Endothelial cell (in vitro differentiated cells): ENCODE data around the gene INTS3. TPM values are rescaled to one million over a fixed set of nuclear protein-coding genes. Genes with fewer than 3 reads are reported as not detected.
"Not testable (repeated sequence)": the region's sequence is repeated elsewhere in the genome, so short reads cannot be mapped to it uniquely, and the experiment has no call there.

Experiments used
- DNase-seq: peaks from one replicate; pipeline ENCODE4 v3.0.0; 2021; ENCODE audit warnings: low spot score
- H3K27ac Mint-ChIP-seq: one replicate; pipeline ENCODE4 v1.8.0; 2021; ENCODE audit warnings: mixed read lengths, inconsistent platforms; ENCODE audit not compliant: unreplicated experiment
- H3K27me3 Mint-ChIP-seq: one replicate; pipeline ENCODE4 v1.8.0; 2021; ENCODE audit warnings: mild to moderate bottlenecking, moderate library complexity, mixed read lengths, inconsistent platforms; ENCODE audit not compliant: unreplicated experiment
- H3K36me3 Mint-ChIP-seq: one replicate; pipeline ENCODE4 v1.8.0; 2021; ENCODE audit warnings: mild to moderate bottlenecking, low read depth, mixed read lengths, inconsistent platforms; ENCODE audit not compliant: unreplicated experiment
- H3K4me1 Mint-ChIP-seq: one replicate; pipeline ENCODE4 v1.8.0; 2021; ENCODE audit warnings: mild to moderate bottlenecking, mixed read lengths, inconsistent platforms; ENCODE audit not compliant: unreplicated experiment
- H3K4me3 Mint-ChIP-seq: one replicate; pipeline ENCODE4 v1.8.0; 2021; ENCODE audit warnings: mild to moderate bottlenecking, mixed read lengths, inconsistent platforms; ENCODE audit not compliant: unreplicated experiment
- H3K9me3 Mint-ChIP-seq: one replicate; pipeline ENCODE4 v1.8.0; 2021; ENCODE audit warnings: mixed read lengths, inconsistent platforms; ENCODE audit not compliant: unreplicated experiment
- CTCF ChIP-seq: fragments of 200-600 bp; sonication (generic); IDR thresholded peaks from one replicate; pipeline ENCODE4 v1.5.0; 2021; ENCODE audit warnings: antibody characterized with exemption; ENCODE audit not compliant: unreplicated experiment
- total RNA-seq: library from RNA; stranded (reverse); fragmentation: NEBNext Ultra II Directional; extraction: Animal tissue kit (Norgen Biotek cat#: 25700); gene quantifications from one replicate; pipeline ENCODE4 v1.2.1, GENCODE V29; 2021; ENCODE audit not compliant: unreplicated experiment

INTS3 gene
- total RNA-seq, 1 donor from 2014 or later = 69.4 TPM

GRCh38 chr1:153778824-153779519 lies 51.1 kb downstream of the INTS3 start:
- Mint-ChIP-seq H3K4me1 (peaks cover 36% of the 10 kb centered on the region), H3K4me3 (peak overlapping the region; percentile 24), H3K9me3 (no peaks in the 10 kb centered on the region), H3K27me3 (peaks cover 21% of the 10 kb centered on the region), H3K27ac (peak overlapping the region; percentile 75), H3K36me3 (peaks cover 27% of the 10 kb centered on the region)
- TF ChIP-seq CTCF = no peak
- DNase-seq = no peak

- H3K4me1 Mint-ChIP-seq = peaks cover 26% of the 10 kb centered on the region
- peaks cover 21% of the 10 kb centered on the region for H3K27me3 Mint-ChIP-seq
- DNase-seq = no peak
- H3K36me3 Mint-ChIP-seq = peaks cover 27% of the 10 kb centered on the region
- H3K4me3 Mint-ChIP-seq = peak overlapping the region; percentile 77
- no peaks in the 10 kb centered on the region for H3K9me3 Mint-ChIP-seq
- TF ChIP-seq CTCF = no peak
- peak overlapping the region; percentile 75 for H3K27ac Mint-ChIP-seq
Observed at GRCh38 chr1:153779781-153780541, 52.1 kb downstream of the INTS3 start.

GRCh38 chr1:153780551-153780950 lies 52.7 kb downstream of the INTS3 start:
- H3K27me3 Mint-ChIP-seq = peaks cover 21% of the 10 kb centered on the region
- H3K9me3 Mint-ChIP-seq = no peaks in the 10 kb centered on the region
- no peak for TF ChIP-seq CTCF
- peaks cover 25% of the 10 kb centered on the region for H3K4me1 Mint-ChIP-seq
- H3K27ac Mint-ChIP-seq = no peak overlapping the region
- H3K36me3 Mint-ChIP-seq = peaks cover 27% of the 10 kb centered on the region
- no peak overlapping the region for H3K4me3 Mint-ChIP-seq
- DNase-seq = no peak

- Mint-ChIP-seq H3K36me3 (peaks cover 15% of the 10 kb centered on the region), H3K27me3 (peaks cover 12% of the 10 kb centered on the region), H3K4me1 (peaks cover 13% of the 10 kb centered on the region), H3K27ac (peak overlapping the region; percentile 92), H3K4me3 (peak overlapping the region; percentile 86)
- H3K9me3 Mint-ChIP-seq, DNase-seq: not testable (repeated sequence)
Observed at GRCh38 chr1:153782648-153783047, 54.8 kb downstream of the INTS3 start.

- Mint-ChIP-seq H3K27me3 (peaks cover 8% of the 10 kb centered on the region), H3K4me3 (peak overlapping the region; percentile 86), H3K4me1 (peaks cover 9% of the 10 kb centered on the region), H3K27ac (peak overlapping the region; percentile 92), H3K9me3 (no peaks in the 10 kb centered on the region), H3K36me3 (peaks cover 9% of the 10 kb centered on the region)
- TF ChIP-seq CTCF = no peak
- DNase-seq = peak; percentile 92
Observed at GRCh38 chr1:153783233-153784190, 55.7 kb downstream of the INTS3 start.
